Measurements from ENCODE around the gene ZNF610.

Gene ZNF610

DNA sequence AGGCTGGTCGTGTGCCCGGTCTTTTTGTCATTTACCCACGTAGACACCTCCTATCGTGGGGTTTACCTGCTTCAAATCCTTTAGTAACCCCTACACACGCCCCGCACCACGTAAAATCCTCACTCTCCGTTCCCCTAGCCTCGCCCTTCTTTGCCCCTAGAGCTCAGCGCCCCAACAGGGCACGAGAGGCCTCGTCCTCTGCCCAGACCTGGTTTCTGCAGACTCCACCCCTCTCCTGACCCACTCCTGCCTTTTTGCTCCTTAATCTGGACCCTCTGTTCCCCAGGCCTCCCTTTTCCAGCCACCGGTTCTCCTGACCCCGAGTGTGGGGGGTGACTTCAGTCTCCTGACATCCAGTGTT, 62.0 kb downstream of the ZNF610 start:
- no peak for DNase-seq (ENCODE audit: low read depth)

DNA sequence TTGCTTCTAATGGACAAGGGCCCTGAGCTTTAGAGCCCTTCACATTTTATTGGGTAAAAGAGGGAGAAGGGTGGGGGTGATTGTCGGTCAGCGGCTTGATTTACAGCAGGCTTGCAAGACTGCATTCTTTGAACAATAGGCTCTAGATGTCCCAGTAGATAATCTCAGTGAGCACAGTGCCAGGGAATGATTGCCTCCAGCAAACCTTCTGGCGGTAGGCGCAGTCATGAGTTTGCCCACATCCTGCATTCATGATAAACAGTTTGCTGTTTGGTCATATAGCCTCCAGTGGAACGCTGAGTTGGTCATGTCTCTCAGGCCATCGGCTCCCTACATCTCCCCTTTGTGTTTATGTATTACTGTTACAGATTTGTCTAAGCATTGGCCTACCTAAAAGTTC, 74.2 kb downstream of the ZNF610 start:
- DNase-seq (ENCODE audit: low read depth): no peak

DNA sequence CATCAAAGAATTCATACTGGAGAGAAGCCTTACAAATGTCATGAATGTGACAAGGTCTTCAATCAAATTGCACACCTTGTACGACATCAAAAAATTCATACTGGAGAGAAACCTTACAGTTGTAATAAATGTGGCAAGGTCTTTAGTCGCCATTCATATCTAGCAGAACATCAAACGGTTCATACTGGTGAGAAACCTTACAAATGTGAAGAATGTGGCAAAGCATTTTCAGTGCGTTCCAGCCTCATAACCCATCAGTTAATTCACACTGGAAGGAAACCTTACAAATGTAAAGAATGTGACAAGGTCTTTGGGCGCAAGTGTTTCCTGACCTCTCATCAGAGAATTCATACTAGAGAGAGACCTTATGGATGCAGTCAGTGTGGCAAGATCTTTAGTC, 79.7 kb downstream of the ZNF610 start:
- DNase-seq (ENCODE audit: low read depth): no peak
